SH-SY5Y (cell line): ENCODE data around the gene KRTAP9-3.

ENCODE experiments used
- GATA2 ChIP-seq: IDR thresholded peaks from 2 replicates; pipeline ENCODE4 v1.6.1; 2011; ENCODE audit warnings: mild to moderate bottlenecking, low read depth, low read length
- GATA3 ChIP-seq: IDR thresholded peaks from 2 replicates; pipeline ENCODE4 v1.6.1; 2011; ENCODE audit warnings: low read depth, mild to moderate bottlenecking, low read length, moderate library complexity

- TF ChIP-seq GATA2, result no peak
- no peak for TF ChIP-seq GATA3
Observed at GRCh38 chr17:41230094-41230493, 2.2 kb upstream of the KRTAP9-3 start.
